HG03045 (cell line): ENCODE results near the gene ACOT7.

Experiments used
- ATAC-seq: cut with Tn5 transposase; IDR thresholded peaks from one replicate; pipeline ENCODE4 v1.9.1; 2021; ENCODE audit warnings: mild to moderate bottlenecking, moderate library complexity; ENCODE audit not compliant: unreplicated experiment

The ACOT7 gene

GRCh38 chr1:6256645-6257044, 136.9 kb downstream of the ACOT7 start:
- ATAC-seq, result no peak

DNA sequence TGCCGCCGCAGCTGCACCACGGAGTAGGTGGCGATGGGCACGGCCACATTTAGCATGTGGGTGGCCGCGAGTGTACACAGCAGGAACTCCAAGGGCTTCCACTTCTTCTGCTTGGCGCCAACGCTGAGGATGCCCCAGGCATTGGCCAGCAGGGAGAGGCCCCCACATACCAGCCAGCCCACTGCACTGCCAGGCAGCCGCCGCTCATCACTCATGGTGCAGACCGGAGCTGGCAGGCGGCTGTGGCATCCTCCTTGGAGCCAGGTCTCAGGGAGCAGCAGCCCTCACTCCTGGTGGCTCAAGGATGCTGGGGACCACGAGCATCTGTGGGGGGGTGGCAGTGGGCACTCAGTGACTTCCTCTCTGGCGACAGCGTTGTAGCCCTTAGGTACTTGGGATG, 138.9 kb downstream of the ACOT7 start:
- ATAC-seq, result no peak

- ATAC-seq, result no peak
These were observed 140.2 kb downstream of the ACOT7 start for GRCh38 chr1:6253380-6253779.

DNA sequence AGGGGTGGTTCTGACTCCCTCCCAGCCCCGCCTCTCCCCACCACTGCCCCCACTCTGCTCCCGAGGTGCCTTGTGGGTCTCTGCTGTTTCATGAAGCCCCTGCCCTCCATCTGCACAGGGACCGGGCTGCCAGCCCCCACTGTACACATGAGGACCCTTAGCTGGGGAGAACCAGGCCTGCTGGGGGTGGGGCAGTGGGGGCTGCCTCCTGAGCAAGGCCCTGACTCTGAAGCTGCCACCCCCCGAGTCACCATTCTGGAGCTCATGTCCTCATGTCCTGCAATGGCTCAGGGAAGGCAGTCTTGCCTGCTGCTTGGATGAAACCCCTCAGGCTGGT, 141.2 kb downstream of the ACOT7 start:
- ATAC-seq, result no peak

DNA sequence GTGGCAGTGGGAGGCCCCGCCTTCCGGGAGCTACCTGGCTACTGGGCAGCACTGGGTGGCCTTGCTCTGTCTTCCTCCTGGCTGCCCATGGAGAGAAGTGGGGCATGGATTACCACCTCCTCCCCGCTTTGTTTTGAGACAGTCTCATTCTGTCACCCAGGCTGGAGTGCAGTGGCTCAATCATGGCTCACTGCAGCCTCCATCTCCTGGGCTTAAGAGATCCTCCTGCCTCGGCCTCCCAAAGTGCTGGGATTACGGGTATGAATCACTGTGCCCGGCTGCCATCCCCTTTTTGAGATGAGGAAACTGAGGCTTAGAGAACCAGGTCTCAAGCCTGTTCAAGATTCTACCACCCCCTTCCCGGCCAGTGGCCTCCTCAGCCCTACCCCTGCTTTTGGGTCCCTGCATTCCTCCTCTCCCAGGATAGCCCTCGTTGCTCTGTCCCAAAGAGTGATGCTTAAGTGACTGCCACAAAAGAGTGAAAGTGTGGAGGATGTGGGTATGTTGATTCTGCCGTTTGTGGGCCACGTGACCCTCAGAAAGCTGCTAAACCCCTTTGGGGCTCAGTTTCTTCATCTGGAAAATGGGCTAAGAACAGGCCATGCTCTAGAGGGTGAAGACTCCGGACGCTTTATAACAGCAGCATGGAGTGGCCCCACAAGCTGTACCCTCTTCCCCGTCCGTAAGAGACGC, 141.7 kb downstream of the ACOT7 start:
- no peak for ATAC-seq

DNA sequence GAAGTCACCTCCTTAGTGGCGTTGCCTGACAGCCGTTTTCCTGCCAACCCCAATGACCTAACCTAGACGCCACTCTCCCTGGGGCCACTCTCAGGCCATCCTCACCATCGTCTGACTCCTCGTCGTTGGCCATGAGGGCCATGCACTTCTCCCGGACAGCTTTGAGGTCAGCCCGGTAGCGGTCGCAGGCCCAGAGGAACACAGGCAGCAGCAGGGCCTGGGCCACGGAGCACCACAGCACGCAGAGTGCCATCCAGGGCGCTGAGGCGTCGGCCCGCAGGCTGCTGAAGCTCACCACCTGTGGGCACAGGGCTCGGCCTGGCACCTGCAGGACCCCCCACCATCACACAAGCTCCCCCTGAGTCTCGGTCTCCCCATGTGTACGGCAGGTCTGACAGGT, 142.3 kb downstream of the ACOT7 start:
- no peak for ATAC-seq

DNA sequence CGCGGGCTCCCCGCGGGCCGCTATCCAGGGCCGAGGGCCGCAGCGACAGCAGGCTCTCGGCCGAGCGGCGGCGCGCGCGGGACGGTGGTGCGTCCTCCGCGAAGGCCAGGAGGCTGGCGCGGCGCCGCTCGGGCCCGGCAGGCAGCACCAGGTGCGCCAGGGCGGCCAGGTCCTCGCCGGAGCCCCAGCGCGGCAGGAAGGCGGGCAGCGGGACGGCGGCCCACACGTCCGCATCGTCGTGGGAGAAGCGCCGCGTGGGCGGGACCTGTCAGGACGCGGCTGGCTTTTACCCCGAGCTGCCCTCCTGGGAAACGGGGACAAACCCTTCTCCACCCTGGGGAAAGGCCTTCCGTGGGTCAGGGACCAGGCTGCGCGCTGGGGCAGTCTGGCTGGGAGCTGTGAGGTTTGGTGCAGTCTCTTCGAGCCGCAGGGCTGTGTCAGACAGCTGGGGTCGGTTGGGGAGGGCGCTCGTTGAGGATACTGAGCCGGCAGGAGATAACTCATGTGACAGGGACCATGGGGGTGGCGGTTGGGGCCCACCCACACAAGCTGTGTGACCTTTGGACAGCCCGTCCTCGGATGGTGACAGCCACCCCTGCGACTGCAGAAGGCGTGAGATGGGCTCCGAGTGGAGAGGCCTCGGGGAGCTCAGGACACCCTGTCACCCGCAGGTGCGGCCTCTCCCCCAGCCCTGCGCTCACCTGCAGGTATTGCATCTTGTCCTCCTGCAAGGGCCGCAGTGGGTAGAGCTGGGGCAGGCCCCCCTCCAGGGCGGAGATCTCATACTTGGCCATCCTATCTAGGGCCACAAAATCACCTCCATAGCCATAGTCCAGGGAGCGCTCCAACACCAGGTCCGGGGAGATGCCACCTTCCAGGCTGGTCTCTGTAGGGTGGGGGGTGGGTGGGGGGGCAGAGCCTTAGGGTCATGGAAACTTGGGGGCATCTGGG, 143.6 kb downstream of the ACOT7 start:
- ATAC-seq, result no peak

- no peak for ATAC-seq
These were observed 144.4 kb downstream of the ACOT7 start for GRCh38 chr1:6248932-6249738.

DNA sequence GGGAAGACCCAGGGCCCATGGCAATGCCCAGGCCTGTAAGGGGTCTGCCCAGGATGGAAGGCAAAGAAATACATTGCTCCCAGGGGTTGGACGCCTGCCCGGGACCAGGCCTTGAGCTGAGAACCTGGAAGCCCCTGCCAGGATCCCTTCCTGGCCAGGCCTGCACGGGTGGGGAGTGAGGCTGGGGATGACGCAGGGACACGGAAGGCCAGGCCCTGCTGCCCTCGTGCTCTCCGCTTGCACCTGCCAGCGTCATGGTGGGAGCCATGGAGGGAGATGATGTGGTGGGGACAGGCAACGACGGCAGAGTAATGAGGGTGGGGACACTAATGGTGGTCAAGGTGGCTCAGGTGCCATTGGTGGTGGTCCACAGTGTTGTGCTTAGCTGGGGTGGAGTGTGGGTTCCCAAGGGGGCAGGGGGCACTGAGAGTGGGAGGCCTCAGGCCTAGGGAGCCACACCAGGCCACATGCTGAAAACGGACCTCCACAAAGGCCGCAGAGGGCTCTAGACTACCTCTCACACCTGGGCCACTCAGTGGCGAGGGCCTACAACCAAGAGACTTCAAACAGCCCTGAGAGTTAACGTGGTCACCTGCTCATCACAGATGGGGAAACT, 145.3 kb downstream of the ACOT7 start:
- no peak for ATAC-seq

- ATAC-seq, result no peak
These were observed 145.9 kb downstream of the ACOT7 start for GRCh38 chr1:6247651-6248050.

DNA sequence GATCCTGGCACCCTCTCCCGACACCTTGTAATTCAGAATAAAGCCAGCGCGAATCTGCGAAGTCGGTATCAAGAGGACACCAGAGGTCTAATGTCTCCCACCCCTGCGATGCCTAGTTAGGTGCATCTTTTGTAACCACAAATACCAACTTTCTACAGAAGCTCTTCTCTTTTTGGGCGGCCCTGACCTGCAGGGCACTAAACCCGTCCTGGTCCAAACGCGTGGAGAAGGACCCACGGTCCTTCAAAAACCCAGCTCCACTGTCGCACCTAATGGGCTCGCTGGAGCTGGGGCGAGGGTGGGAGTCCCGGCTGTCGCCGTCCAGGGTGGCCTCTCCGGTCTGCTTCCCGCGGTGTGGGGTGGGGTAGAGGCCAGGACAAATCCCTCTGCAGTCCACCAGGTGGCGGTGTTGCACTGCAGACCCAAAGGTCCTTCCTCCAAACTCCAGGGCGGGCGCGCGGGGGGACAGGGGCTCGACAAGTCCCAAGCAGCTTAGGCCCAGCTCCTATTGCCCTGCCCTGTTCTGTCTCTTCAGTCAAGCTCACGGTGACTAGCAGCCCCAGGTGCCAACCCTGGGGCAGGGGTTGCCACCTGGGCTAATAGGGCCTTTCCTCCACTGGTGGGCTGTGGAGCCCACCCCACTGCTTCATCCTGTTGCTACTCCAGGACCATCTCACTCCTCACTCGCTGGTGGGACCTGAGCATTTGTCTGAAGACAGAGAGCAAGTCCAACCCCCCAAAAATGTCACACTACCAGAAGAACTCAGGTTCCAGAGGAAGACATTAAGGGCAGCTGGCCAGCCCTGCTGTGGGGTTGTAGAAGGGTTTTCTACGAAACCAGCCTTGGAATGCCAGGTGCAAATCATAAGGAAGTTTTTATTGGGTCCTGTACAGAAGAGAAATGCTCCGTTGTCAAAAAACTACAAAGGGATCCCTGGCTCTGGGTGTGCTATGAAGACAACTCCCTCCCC, 146.8 kb downstream of the ACOT7 start:
- no peak for ATAC-seq

DNA sequence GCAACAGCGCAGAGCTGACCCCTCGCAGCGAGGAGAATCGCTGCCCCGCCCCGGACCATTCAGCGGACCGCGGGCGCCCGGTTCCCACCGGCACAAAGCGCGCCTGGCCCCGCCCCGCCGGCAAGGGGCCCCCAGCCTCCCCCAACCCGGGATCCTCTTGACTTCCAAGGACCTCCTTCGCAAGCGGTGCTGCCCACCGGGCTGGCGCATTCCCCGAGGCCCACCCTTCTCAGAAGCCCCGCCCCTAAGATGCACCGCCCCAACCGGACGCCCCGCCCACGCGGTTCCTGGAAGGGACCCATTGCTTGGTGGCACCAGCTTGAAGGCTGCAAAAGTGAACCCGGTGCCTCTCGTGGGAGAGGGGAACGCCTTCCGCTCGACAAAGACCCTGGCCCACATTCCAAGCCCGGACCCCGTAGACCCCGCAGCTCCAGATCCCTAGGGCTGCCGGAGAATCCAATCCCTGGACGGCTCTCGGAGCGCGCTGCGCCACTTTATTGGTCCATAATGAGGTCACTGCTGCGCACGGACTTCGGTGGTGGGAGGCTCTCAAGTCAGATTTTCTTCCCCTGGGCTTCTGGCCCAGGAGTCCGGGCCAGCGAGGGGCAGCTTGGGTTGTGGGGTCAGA, 147.6 kb downstream of the ACOT7 start:
- peak; percentile 18 for ATAC-seq

- peak; percentile 39 for ATAC-seq
These were observed 148.3 kb downstream of the ACOT7 start for GRCh38 chr1:6245086-6245868.

- ATAC-seq, result no peak
These were observed 149.0 kb downstream of the ACOT7 start for GRCh38 chr1:6244401-6245049.

- no peak for ATAC-seq
These were observed 149.6 kb downstream of the ACOT7 start, which contains the start of gene HES3 for GRCh38 chr1:6243993-6244392. Gene HES3, plus strand, starts transcription at chr1:6244179. Its CDS starts 187 bp downstream, at chr1:6244366.

GRCh38 chr1:6243053-6243834, 150.3 kb downstream of the ACOT7 start:
- no peak for ATAC-seq
